Activated CD4-positive, alpha-beta memory T cell treated with anti-CD3 and anti-CD28 coated beads for 36 hours (primary cell): ENCODE results near the gene TRAT1. TPM values are rescaled to one million over a fixed set of nuclear protein-coding genes. Genes with fewer than 3 reads are reported as not detected.
"Not testable (repeated sequence)": the region's sequence is repeated elsewhere in the genome, so short reads cannot be mapped to it uniquely, and the experiment has no call there.

Source experiments
- CTCF ChIA-PET: fragments of 350-600 bp; sonication (Branson Sonifier 250); formaldehyde crosslinking; loops from one replicate; lab custom pipeline; 2021; ENCODE audit warnings: antibody characterized with exemption, inconsistent platforms; lab: Charles Lee
- POLR2A ChIA-PET: fragments of 350-600 bp; sonication (Branson Sonifier 250); formaldehyde crosslinking; loops from one replicate; lab custom pipeline; 2021; ENCODE audit warnings: antibody characterized with exemption; lab: Charles Lee
- DNase-seq: peaks from one replicate; pipeline ENCODE4 v3.0.0-alpha.2; 2020
- H3K27ac Mint-ChIP-seq: one replicate; pipeline ENCODE4 v1.8.0; 2021; ENCODE audit warnings: mixed read lengths
- H3K27me3 Mint-ChIP-seq: one replicate; pipeline ENCODE4 v1.8.0; 2021; ENCODE audit warnings: mixed read lengths
- H3K36me3 Mint-ChIP-seq: one replicate; pipeline ENCODE4 v1.8.0; 2021; ENCODE audit warnings: mixed read lengths
- H3K4me1 Mint-ChIP-seq: one replicate; pipeline ENCODE4 v1.8.0; 2021; ENCODE audit warnings: low read depth, mixed read lengths
- H3K4me3 Mint-ChIP-seq: one replicate; pipeline ENCODE4 v1.8.0; 2021; ENCODE audit warnings: mild to moderate bottlenecking, mixed read lengths
- H3K9me3 Mint-ChIP-seq: one replicate; pipeline ENCODE4 v1.8.0; 2021; ENCODE audit warnings: mixed read lengths
- intact Hi-C: fragments of 100-400 bp; cut with micrococcal nuclease; formaldehyde crosslinking; loops from one replicate; pipeline ENCODE4 v1.15.1; 2023
- total RNA-seq, 2 experiments: library from RNA; stranded (reverse); gene quantifications; one replicate each; pipeline ENCODE4 v1.2.3, GENCODE V29; 2021

The TRAT1 gene
- total RNA-seq, 2 experiments from 2014 or later = 19.9 to 20.7 TPM

- intact Hi-C loops = loop anchor here (2.0 to 5.0 kb wide), 2 partner anchors 235 to 732 kb away; partner anchors contain the start of genes CD47, CIP2A and DZIP3
- H3K27ac Mint-ChIP-seq = peak overlapping the region; percentile 90
- H3K27me3 Mint-ChIP-seq, H3K9me3 Mint-ChIP-seq, DNase-seq: not testable (repeated sequence)
- peak overlapping the region; percentile 80 for H3K4me3 Mint-ChIP-seq
- CTCF ChIA-PET = interaction anchor here (0.9 to 8.0 kb wide), 3 partner anchors 13 to 162 kb away, joined by 3 to 106 read pairs (median 19); no protein-coding TSS in a partner anchor
- POLR2A ChIA-PET = interaction anchor here (1.2 to 1.9 kb wide), 3 partner anchors 10 to 13 kb away, joined by 6 to 11 read pairs (median 7); no protein-coding TSS in a partner anchor
- peaks cover 14% of the 10 kb centered on the region for H3K36me3 Mint-ChIP-seq
- H3K4me1 Mint-ChIP-seq = peaks cover 40% of the 10 kb centered on the region
Measured at GRCh38 chr3:108823803-108824202, 1.2 kb downstream of the TRAT1 start.

- Mint-ChIP-seq H3K27me3 (no peaks in the 10 kb centered on the region), H3K4me3 (peak overlapping the region; percentile 82), H3K36me3 (peaks cover 18% of the 10 kb centered on the region), H3K4me1 (peaks cover 44% of the 10 kb centered on the region), H3K9me3 (no peaks in the 10 kb centered on the region), H3K27ac (peak overlapping the region; percentile 90)
- DNase-seq = no peak
- CTCF ChIA-PET = interaction anchor here (0.7 to 1.6 kb wide), 4 partner anchors 8 to 164 kb away, joined by 3 to 5 read pairs (median 4); no protein-coding TSS in a partner anchor
- POLR2A ChIA-PET = interaction anchor here (1.2 to 1.3 kb wide), 2 partner anchors 9 to 12 kb away, joined by 5 to 7 read pairs; no protein-coding TSS in a partner anchor
- intact Hi-C loops = loop anchor here (1.0 kb wide), 1 partner anchor 9 kb away; no protein-coding TSS in a partner anchor
Measured at GRCh38 chr3:108826309-108827187, 4.0 kb downstream of the TRAT1 start.

- no peak for DNase-seq
- Mint-ChIP-seq H3K36me3 (peaks cover 24% of the 10 kb centered on the region), H3K4me3 (peak overlapping the region; percentile 44), H3K4me1 (peaks cover 77% of the 10 kb centered on the region), H3K27me3 (no peaks in the 10 kb centered on the region), H3K9me3 (no peaks in the 10 kb centered on the region), H3K27ac (peak overlapping the region; percentile 80)
- CTCF ChIA-PET = interaction anchor here (1.0 kb wide), 2 partner anchors 12 to 85 kb away, joined by 3 to 4 read pairs; no protein-coding TSS in a partner anchor
- POLR2A ChIA-PET = interaction anchor here (1.3 to 2.1 kb wide), 3 partner anchors 8 to 240 kb away, joined by 3 to 11 read pairs (median 6); partner anchors contain the start of gene DZIP3
- intact Hi-C loops = no loop called here
Measured at GRCh38 chr3:108830381-108830780, 7.8 kb downstream of the TRAT1 start.

GRCh38 chr3:108830991-108831614 lies 8.5 kb downstream of the TRAT1 start:
- intact Hi-C loops = no loop called here
- Mint-ChIP-seq H3K36me3 (peaks cover 23% of the 10 kb centered on the region), H3K27me3 (no peaks in the 10 kb centered on the region), H3K4me3 (peak overlapping the region; percentile 48), H3K9me3 (no peaks in the 10 kb centered on the region), H3K4me1 (peaks cover 79% of the 10 kb centered on the region), H3K27ac (peak overlapping the region; percentile 80)
- POLR2A ChIA-PET = interaction anchor here (0.7 to 2.0 kb wide), 3 partner anchors 8 to 9 kb away, joined by 3 to 11 read pairs (median 4); partner anchors contain the start of gene TRAT1
- DNase-seq = no peak
- CTCF ChIA-PET = interaction anchor here (0.7 to 1.4 kb wide), 3 partner anchors 13 to 665 kb away, joined by 3 to 4 read pairs (median 3); no protein-coding TSS in a partner anchor

- POLR2A ChIA-PET = interaction anchor here (0.7 to 3.7 kb wide), 6 partner anchors 9 to 1398 kb away, joined by 3 to 18 read pairs (median 4); partner anchors contain the start of genes CIP2A and DZIP3
- Mint-ChIP-seq H3K4me1 (peaks cover 79% of the 10 kb centered on the region), H3K9me3 (no peaks in the 10 kb centered on the region), H3K27ac (peak overlapping the region; percentile 93), H3K4me3 (peak overlapping the region; percentile 63), H3K36me3 (peaks cover 19% of the 10 kb centered on the region), H3K27me3 (no peaks in the 10 kb centered on the region)
- CTCF ChIA-PET = interaction anchor here (0.6 to 9.7 kb wide), 4 partner anchors 12 to 243 kb away, joined by 3 to 106 read pairs (median 6); partner anchors contain the start of gene TRAT1
- intact Hi-C loops = loop anchor here (2.0 kb wide), 2 partner anchors 29 to 611 kb away; partner anchors contain the start of gene IFT57
- no peak for DNase-seq
Measured at GRCh38 chr3:108833611-108834010, 11.0 kb downstream of the TRAT1 start.

GRCh38 chr3:108834551-108834950 lies 12.0 kb downstream of the TRAT1 start:
- intact Hi-C loops = loop anchor here (2.0 kb wide), 2 partner anchors 28 to 612 kb away; partner anchors contain the start of gene IFT57
- Mint-ChIP-seq H3K4me3 (peak overlapping the region; percentile 63), H3K4me1 (peaks cover 81% of the 10 kb centered on the region), H3K9me3 (no peaks in the 10 kb centered on the region), H3K36me3 (peaks cover 19% of the 10 kb centered on the region), H3K27ac (peak overlapping the region; percentile 93), H3K27me3 (no peaks in the 10 kb centered on the region)
- ChIA-PET CTCF (interaction anchor here (1.2 to 9.7 kb wide), 3 partner anchors 13 to 80 kb away, joined by 3 to 106 read pairs (median 10); partner anchors contain the start of gene TRAT1), POLR2A (interaction anchor here (1.3 to 3.7 kb wide), 6 partner anchors 8 to 245 kb away, joined by 3 to 18 read pairs (median 6); partner anchors contain the start of genes CIP2A, DZIP3 and TRAT1)
- no peak for DNase-seq

- H3K36me3 Mint-ChIP-seq = peaks cover 19% of the 10 kb centered on the region
- H3K27ac Mint-ChIP-seq = peak overlapping the region; percentile 93
- ChIA-PET CTCF (interaction anchor here (1.2 to 9.7 kb wide), 4 partner anchors 8 to 80 kb away, joined by 3 to 106 read pairs (median 7); partner anchors contain the start of gene TRAT1), POLR2A (interaction anchor here (0.9 to 3.7 kb wide), 6 partner anchors 8 to 245 kb away, joined by 3 to 18 read pairs (median 7); partner anchors contain the start of genes CIP2A, DZIP3 and TRAT1)
- intact Hi-C loops = loop anchor here (1.0 to 5.0 kb wide), 9 partner anchors 9 to 1313 kb away; partner anchors contain the start of genes BBX, HHLA2, IFT57 and TRAT1
- peak; percentile 49 for DNase-seq
- no peaks in the 10 kb centered on the region for H3K9me3 Mint-ChIP-seq
- peaks cover 79% of the 10 kb centered on the region for H3K4me1 Mint-ChIP-seq
- H3K4me3 Mint-ChIP-seq = peak overlapping the region; percentile 77
- H3K27me3 Mint-ChIP-seq = no peaks in the 10 kb centered on the region
Measured at GRCh38 chr3:108835101-108835500, 12.5 kb downstream of the TRAT1 start.

- peak; percentile 81 for DNase-seq
Measured at GRCh38 chr3:108838436-108838835, 15.8 kb downstream of the TRAT1 start.

GRCh38 chr3:108845709-108846293 lies 23.2 kb downstream of the TRAT1 start:
- H3K27ac Mint-ChIP-seq = peak overlapping the region; percentile 43

More at GRCh38 chr3:108838436-108838835, 15.8 kb downstream of the TRAT1 start:
- intact Hi-C loops = loop anchor here (1.0 to 5.0 kb wide), 6 partner anchors 25 to 1316 kb away; partner anchors contain the start of genes BBX and HHLA2
- CTCF ChIA-PET = interaction anchor here (0.7 to 9.7 kb wide), 4 partner anchors 12 to 249 kb away, joined by 3 to 106 read pairs (median 8); partner anchors contain the start of genes CIP2A, DZIP3 and TRAT1
- H3K4me1 Mint-ChIP-seq = peaks cover 78% of the 10 kb centered on the region
- POLR2A ChIA-PET = interaction anchor here (1.0 to 2.7 kb wide), 5 partner anchors 9 to 24 kb away, joined by 5 to 14 read pairs (median 6); no protein-coding TSS in a partner anchor
- H3K27me3 Mint-ChIP-seq = no peaks in the 10 kb centered on the region
- no peak overlapping the region for H3K4me3 Mint-ChIP-seq
- H3K27ac Mint-ChIP-seq = peak overlapping the region; percentile 93
- H3K36me3 Mint-ChIP-seq = peaks cover 10% of the 10 kb centered on the region
- H3K9me3 Mint-ChIP-seq = no peaks in the 10 kb centered on the region

GRCh38 chr3:108847187-108847586 lies 24.6 kb downstream of the TRAT1 start:
- no peaks in the 10 kb centered on the region for H3K9me3 Mint-ChIP-seq

More at GRCh38 chr3:108845709-108846293, 23.2 kb downstream of the TRAT1 start:
- intact Hi-C loops = no loop called here
- H3K4me1 Mint-ChIP-seq = peaks cover 75% of the 10 kb centered on the region
- ChIA-PET CTCF (interaction anchor here (1.5 kb wide), 1 partner anchor 69 kb away, joined by 5 read pairs; no protein-coding TSS in a partner anchor), POLR2A (no interaction called here)
- DNase-seq = no peak
- peaks cover 18% of the 10 kb centered on the region for H3K36me3 Mint-ChIP-seq
- no peaks in the 10 kb centered on the region for H3K9me3 Mint-ChIP-seq
- no peaks in the 10 kb centered on the region for H3K27me3 Mint-ChIP-seq
- no peak overlapping the region for H3K4me3 Mint-ChIP-seq

More at GRCh38 chr3:108847187-108847586, 24.6 kb downstream of the TRAT1 start:
- CTCF ChIA-PET = interaction anchor here (1.1 kb wide), 1 partner anchor 29 kb away, joined by 4 read pairs; no protein-coding TSS in a partner anchor
- peaks cover 29% of the 10 kb centered on the region for H3K36me3 Mint-ChIP-seq
- intact Hi-C loops = no loop called here
- H3K27me3 Mint-ChIP-seq = no peaks in the 10 kb centered on the region
- peak overlapping the region; percentile 19 for H3K27ac Mint-ChIP-seq
- no peak for DNase-seq
- H3K4me3 Mint-ChIP-seq = no peak overlapping the region
- H3K4me1 Mint-ChIP-seq = peaks cover 75% of the 10 kb centered on the region
- POLR2A ChIA-PET = no interaction called here
